GM13977 (cell line): Measurements from ENCODE around the gene GNAZ.
A peak's percentile ranks its signal among the peaks of the same experiment; 100 is the strongest.
"Not testable (repeated sequence)": the region's sequence is repeated elsewhere in the genome, so short reads cannot be mapped to it uniquely, and the experiment has no call there.

Source experiments
- DNase-seq: peaks from one replicate; pipeline ENCODE4 v3.0.0; 2012; ENCODE audit warnings: low spot score
- in situ Hi-C: fragments of 300-500 bp; cut with MboI; formaldehyde crosslinking; loops from one replicate; pipeline ENCODE4 v1.12.0; 2022; ENCODE audit warnings: low sequenced_read_pairs, low pct_unique_long_range_greater_than_20kb, mixed read lengths, inconsistent platforms; ENCODE audit not compliant: unreplicated experiment
- TF ChIP-seq, protein P1 (sequence below): IDR thresholded peaks from 2 replicates; pipeline ENCODE4 v1.5.1; 2012; ENCODE audit warnings: mild to moderate bottlenecking, control low read depth; ENCODE audit not compliant: insufficient read depth; ENCODE audit errors: extremely low read depth, missing control alignments

Gene GNAZ

GRCh38 chr22:23070418-23071229 is at the start of gene GNAZ:
Gene GNAZ, plus strand, starts transcription at chr22:23070519. Its CDS starts 25,177 bp downstream, at chr22:23095696.
- TF ChIP-seq, protein P1, sequence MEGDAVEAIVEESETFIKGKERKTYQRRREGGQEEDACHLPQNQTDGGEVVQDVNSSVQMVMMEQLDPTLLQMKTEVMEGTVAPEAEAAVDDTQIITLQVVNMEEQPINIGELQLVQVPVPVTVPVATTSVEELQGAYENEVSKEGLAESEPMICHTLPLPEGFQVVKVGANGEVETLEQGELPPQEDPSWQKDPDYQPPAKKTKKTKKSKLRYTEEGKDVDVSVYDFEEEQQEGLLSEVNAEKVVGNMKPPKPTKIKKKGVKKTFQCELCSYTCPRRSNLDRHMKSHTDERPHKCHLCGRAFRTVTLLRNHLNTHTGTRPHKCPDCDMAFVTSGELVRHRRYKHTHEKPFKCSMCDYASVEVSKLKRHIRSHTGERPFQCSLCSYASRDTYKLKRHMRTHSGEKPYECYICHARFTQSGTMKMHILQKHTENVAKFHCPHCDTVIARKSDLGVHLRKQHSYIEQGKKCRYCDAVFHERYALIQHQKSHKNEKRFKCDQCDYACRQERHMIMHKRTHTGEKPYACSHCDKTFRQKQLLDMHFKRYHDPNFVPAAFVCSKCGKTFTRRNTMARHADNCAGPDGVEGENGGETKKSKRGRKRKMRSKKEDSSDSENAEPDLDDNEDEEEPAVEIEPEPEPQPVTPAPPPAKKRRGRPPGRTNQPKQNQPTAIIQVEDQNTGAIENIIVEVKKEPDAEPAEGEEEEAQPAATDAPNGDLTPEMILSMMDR: no peak
- peak; percentile 61 for DNase-seq
- in situ Hi-C loops: no loop called here

- in situ Hi-C loops: no loop called here
- no peak for DNase-seq
- TF ChIP-seq, protein P1: no peak
These were observed 49.5 kb upstream of the GNAZ start for GRCh38 chr22:23020659-23021293.

DNA sequence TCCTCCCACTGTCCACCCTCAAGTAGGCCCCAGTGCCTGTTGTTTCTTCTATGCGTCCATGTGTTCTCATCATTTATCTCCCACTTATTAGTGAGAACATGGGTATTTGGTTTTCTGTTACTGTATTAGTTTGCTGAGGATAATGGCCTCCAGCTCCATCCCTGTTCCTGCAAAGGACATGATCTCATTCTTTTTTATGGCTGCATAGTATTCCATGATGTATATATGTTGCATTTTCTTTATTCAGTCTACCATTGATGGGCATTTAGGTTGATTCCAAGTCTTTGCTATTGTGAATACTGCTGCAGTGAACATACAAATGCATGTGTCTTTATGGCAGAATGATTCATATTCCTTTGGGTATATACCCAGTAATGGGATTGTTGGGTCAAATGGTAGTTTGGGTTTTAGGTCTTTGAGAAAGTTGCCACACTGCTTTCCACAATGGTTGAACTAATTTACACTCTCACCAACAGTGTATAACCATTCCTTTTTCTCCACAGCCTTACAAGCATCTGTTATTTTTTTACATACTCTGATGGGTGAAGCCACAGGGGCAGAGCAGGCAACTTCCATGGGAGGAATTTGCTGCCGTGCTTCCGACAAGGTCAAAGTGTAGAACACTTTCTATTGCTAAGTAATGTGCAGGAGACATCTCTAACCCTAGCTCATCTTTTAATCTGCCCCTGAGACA is 48.5 kb upstream of the GNAZ start:
- in situ Hi-C loops: not testable (repeated sequence)

DNA sequence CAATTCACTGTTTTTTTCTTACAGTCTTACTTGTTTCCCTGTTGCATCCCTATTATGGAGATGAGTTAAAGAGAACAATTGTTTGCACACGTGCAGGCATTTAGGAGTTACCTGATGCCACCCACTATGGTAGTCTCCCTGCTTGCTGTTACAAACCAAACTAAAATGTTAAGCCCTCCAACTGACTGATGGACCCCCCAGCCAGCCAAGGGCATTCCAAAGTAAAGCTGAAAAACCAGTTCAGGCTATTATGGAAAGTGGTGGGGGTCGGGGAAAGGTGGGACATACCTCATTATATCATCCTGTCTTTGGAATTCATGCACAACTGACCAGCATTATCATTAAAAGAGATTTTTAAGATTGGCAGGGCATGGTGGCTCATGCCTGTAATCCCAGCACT is 47.0 kb upstream of the GNAZ start:
- in situ Hi-C loops: no loop called here
- no peak for DNase-seq
- TF ChIP-seq, protein P1: no peak

More for the DNA sequence above, 48.5 kb upstream of the GNAZ start:
- not testable (repeated sequence) for DNase-seq

GRCh38 chr22:23026777-23027176 is 43.5 kb upstream of the GNAZ start:
- TF ChIP-seq, protein P1: no peak
- in situ Hi-C loops: no loop called here
- DNase-seq: no peak

- DNase-seq, in situ Hi-C loops: not testable (repeated sequence)
These were observed 42.5 kb upstream of the GNAZ start for GRCh38 chr22:23027849-23028248.

GRCh38 chr22:23029521-23030228 is 40.6 kb upstream of the GNAZ start:
- TF ChIP-seq, protein P1: no peak
- DNase-seq: no peak
- in situ Hi-C loops: no loop called here
